Dermis blood vessel endothelial cell (primary cell): Measurements from ENCODE around the gene MLLT1. TPM values are rescaled to one million over a fixed set of nuclear protein-coding genes. Genes with fewer than 3 reads are reported as not detected.

ENCODE experiments used
- DNase-seq: peaks from one replicate; pipeline ENCODE4 v3.0.0; 2010
- total RNA-seq: library from RNA; depleted of rRNA; stranded (reverse); fragments of >200 nt; gene quantifications from 2 replicates; pipeline ENCODE4 v1.2.3, GENCODE V29; 2014

Gene MLLT1
- total RNA-seq, 1 donor from 2014 or later = 5.1 TPM

DNA sequence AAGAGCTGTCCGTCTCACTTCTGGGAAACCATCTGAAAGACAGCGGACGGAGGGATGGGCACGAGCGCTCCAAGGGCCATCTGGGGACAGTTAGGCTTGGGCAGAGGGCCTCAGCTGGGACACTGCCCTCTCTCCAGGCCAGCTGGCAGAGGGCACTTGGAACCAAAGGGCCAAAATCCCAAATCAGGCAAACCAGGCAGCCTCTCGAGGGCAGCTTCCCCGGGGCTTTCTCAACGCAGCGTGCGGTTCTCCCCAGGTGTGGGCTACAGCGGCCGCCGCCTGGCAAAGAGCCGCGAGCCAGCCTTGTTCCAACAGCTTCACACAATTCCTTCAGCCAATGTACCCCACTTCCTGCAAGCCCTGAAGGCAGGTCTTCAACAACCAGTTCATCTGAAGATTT is 5.0 kb downstream of the MLLT1 start:
- no peak for DNase-seq

DNA sequence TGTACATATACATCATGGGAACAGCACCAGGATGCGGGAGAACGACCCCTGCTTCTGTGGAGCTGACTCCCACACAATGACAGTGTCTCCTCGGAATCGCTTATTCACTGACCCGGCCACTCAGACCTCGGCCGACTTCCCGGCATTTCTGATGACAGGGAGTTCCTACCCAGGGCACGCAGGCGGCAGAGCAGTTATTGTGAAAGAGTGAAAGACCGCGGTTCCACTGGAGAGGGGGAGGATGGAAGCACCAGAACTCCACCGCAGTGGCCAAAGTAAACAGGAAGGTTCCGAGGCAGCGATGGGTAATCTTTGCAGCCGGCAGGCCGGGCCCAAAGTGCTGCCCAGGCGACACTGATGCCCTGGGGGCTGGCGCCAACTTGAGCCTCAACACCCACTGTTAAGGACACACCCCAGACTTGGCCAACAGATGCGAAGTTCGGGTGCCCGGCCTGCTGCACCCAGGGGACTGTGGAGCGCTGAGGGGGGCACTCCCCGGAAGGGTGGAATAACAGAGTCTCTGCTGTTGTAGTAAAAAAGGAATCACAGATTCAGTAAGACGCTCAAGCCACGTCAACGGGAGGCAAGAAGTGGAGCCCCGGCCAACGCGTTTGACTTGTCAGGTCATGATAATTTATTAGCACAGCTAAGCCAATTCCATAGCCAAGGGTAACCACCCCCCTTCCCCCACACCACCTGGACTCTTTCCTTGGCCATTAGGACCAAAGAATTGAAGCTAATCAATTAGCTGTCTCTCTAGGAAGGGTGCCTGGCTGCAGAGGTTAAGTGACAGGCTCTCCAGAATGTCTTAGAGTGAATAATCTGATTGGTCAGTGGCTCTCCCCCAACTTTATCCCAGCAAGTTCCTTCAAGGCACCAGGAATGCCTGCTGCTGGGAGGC is 5.8 kb downstream of the MLLT1 start:
- DNase-seq = peak; percentile 67

DNA sequence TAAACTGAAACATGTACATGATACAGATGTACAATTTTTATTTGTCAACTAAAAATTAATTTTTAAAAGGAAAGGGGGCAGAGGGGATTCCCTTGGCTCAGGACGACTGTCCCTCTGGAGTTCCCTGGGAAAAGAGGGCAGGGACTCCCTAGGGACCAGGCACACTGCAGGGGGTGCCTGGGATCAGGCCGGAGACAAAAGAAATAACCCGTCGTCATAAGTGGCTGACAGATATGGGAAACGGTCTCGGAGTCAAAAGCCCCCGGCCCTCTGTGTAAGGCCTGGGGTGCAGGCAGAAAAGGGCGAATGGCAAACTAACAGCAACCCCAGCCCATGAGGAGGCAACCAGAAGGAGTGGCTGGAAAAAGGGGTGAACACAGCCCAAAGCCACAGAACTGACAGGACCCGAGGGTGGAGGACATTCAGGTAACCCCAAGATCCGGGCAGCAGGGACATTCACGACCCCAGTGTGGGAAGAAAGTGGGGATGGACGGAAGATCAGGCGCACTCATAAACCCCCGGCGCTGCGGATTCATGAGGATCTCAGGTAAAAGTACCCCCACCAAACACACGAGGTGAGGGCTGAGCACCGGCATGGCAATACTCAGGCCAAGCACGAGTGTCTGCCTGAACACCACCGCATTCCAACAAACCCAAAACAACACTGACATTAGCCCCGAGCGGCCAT is 6.7 kb downstream of the MLLT1 start:
- no peak for DNase-seq

DNA sequence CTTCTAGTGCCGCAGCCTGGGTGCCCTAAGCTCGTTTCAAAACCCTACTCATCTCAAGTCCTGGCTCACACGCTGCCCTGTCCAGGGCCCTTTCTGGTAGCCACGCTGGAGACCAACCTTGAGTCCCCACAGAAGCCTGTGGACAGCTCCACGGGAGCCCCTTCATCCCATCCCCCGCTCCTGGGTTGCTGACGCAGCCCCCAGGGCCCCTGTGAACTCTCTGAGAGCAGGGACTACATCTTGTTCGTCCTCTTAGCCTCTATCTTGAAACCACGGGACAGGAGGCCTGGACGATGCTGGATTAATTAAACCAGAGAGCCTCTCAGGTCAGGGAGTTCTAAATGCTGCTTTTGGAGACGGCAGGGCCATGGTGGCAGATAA is 7.4 kb downstream of the MLLT1 start:
- no peak for DNase-seq

DNA sequence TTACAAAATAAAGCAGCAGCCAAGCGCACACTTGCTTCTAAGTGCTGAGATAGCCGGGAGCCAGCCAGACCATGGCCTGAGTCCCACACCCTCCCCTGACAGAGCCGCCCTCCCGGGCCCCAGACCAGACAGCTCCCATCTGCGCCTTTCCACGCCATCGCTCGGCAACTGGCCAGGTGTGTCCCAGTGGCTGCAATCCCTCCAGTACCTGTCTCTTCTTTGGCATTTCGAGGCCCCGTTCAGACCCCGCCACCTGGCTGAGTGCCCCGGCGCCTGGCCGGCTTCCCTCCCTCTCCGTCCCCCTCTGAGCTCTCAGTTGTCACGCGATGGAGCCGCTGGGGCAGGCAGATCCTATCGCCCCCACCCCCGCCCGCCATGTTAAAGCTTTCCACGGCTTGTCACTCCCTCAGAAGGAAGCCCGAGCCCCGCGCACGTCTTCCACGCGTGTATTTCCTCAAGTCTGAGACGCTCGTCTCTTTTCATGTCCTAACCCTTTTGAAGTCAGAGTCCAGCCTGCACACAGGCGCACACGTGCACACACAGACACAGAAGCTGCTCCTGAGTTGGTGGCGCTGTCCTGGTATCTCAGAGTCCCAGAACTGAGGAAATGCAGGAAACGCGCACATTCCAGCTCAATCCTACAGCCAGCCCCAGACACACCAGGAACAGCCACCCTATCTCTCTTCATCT is 7.9 kb downstream of the MLLT1 start:
- DNase-seq = peak; percentile 72

DNA sequence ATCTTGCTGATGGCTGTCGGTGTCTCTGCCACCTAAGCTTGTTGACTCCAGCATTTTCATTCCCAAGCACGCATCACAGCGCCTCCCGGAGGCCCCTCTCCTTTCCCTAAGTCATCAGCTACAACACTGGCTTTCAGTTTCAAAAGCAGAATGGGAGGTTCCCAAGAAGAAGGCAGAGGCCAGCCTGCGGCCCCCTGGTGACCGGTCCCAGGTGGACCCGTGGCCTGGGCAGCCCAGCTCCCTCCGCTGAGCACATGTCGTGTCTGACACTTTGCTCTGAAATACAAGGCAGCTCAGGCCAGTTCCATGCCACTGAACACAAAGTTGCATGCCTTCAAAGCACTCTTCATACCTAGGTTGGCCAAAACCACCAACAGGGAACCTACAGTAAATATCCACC is 8.5 kb downstream of the MLLT1 start:
- DNase-seq = peak; percentile 49

DNA sequence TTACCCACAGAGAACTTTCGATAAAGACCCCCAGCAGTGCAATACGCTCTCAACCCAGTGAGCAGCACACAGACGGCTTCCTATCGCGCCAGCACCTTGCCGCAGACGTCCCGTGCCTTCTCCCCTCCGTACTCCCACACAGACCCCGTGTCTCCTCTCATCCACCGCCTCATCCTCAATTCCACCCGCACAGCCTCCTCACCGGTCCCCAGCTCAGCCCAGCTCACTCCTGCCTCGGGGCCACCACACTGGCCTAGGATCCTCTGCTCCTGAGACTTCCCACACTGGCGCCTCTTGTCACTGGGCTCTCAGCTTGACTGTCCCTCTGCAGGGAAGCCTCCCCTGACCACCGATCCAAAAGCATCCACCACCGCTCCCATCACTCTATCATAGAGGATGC is 9.0 kb downstream of the MLLT1 start:
- DNase-seq = no peak

DNA sequence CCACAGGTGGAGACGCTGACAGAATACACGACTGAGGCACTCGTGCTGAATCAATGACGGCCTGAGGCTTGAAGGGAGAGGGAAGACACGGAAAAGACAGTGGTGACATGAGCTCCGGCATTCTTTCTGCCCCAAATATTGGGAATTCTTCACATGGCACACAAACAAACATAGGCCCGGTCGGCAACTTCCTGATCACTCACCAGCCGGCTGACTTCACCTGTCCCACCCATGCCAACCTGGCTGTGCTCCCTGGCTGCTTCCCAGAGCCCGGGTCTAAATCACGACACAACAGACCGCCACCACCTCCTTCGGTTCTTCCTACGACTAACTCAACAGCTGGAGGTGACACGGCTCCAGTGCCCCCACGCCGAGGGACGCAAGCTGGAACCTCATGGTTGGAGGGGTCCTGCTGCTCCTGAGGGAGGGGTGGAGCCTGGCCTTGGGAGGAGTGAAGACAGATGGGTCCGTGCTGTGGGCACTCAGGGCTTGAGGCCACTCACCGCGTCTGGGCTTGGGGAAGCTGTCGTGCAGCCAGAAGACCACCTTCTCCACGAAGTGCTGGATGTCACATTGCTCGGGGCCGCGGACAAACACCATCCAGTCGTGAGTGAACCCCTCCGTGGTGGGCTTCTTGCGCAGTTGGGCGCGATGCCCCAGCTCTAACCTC is 9.6 kb downstream of the MLLT1 start:
- DNase-seq = no peak

DNA sequence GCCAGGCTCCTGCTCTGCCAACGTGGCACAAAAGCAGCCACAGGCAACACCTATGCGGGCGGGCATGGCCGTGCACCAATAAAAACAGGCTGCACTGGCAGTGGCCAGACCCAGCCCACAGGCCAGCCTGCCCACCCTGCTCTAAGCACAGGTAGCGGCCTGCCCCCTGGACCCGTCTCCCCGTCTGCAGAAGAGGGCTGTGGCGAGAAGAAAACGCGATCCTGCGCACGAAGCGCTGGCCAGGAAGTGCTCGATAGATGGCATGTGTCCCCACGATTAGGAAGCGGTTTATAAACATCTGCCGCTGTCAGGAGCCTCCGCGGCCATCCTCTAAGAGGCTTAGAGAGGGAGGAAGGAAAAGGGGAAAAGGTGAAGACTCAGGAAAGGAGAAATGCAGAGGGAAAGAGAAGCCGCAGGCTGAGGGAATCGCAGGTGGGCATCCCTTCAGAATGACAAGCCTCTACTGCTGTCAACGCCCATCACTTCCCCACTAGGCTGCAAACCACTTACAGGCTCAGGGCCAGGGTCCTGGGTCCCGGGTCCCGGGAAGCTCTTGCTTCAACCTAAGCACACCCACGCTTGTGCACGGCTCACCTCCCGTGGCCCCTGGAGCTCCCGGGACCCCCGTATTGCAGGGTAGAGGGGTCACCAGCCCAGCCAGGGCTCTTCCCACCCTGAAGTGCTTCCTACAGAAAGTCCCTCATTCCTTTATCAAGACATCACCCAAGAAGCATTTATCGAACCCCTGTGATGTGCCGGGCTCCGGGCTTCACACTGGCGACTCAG is 10.5 kb downstream of the MLLT1 start:
- DNase-seq = no peak

DNA sequence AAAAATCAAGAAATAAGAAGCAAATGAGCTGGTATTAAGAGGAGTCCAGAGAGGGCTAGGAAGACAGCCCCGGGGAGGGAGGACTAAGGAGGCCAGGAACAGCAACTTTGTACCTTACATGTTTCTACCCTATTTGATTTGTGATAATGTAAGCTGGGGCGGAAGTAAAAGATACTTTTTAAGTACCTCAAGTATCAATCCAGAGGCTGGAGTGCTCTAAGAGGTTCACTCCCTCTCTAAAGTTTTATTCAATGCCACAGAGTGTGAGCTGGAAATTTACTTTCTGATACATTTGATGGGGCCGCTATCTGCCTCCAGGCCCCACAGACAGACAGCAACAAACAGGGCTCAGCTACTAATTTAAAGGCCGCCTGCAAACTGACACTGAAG is 11.4 kb downstream of the MLLT1 start:
- DNase-seq = no peak

DNA sequence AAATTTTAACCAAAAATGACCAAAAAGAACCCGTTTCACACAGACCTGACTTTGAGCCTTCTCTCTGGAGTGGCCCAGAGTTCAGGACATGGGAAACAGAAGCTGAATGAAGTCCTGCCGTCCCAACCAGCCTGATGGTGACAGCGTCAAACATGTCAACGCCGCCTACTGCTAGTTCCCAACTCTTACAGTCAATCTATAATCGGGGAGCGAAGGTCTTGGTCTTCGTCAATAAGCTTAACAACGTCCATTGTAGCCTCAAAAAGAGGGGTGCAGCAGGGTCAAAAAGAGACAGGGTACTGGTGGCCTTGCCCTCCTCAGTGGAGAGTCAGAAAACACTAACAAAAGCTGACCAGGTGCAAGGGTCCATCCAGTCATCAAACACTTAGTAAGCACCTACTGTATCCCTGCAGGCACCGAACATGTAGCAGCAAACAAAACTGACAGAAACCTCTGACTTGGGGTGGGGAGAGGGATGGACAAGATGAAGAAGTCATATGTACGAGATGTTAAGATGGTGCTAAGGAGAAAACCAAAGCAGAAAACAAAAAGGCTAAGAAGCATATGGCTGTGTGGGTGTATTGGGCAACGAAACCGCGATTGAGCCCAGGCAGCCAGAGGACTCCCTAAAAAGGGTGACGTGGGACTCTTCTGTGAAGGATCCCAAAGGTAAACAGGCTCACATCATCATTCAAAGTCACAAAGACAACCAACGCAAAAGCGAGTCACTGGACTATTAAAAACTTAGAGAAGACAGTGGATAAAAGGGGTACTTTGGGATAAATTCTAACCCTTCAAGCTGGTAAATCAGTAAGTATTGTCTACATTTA is 12.0 kb downstream of the MLLT1 start:
- DNase-seq = no peak

DNA sequence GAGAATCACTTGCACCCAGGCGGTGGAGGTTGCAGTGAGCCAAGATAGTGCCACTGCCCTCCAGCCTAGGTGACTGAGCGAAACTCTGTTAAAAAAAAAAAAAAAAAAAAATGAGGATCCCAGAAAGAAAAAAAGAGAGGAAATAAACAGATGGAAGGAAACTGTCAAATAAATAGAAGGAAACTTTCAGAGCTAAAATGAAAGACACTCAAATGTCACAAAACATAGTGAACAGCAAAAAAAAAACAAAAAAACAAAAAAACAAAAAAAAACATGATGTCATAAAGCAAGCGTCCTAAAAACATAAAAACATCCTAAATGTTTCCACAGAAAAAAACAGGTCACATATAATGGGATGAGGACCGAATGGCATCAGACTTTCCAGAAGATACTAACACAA is 15.0 kb downstream of the MLLT1 start:
- no peak for DNase-seq

DNA sequence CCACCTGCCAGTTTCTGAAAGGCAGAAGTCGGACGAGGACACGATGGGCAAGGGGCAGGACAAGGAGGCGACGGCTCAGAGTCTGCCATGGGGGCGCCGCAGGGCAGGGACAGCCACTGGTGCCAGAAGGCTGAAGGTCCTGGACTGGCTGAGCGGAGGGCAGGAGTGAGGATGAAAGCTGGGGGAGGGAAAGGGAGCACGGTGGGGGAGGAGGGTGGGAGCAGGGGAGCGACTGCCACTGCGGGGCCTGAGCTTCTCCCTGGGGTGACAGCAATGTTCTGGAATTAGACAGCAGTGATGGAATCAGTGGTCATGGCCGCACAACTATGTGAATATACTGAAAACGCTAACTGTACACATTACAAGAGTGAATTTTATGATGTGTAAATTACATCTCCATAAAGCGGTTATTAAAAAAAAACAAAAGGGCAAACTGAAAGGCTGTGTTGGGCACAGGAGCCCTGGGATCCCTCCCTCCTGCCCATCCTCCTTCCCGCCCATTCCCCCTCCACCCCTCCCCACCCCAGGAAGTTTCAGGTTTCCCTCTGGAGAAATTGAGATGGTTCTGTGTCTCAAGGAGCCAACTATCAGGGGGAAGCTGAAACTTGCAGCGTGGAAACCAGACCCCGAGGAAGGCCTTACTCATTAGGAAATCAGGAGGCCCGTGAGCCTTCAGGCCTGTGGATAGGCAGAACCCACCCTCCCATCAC is 15.9 kb downstream of the MLLT1 start:
- DNase-seq = no peak

DNA sequence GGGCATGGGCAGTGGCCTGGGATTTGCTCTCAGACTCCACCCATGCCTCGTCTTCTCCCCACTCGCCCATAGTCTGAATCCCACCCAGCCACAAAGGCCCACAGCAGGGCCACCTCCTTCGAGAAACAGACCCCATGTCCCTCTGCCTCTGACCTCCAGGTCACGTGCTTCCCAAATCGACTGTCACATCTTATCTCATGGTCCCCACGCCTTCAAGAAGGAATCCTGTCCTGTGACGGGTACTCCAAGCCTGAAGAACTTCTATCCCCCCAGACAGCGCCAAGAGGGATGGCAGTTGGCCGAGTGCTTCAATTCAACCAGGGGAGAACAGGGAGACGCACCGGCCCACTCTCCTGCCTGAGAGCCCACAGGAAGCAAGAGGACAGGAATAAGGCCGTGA is 16.5 kb downstream of the MLLT1 start:
- DNase-seq = no peak

DNA sequence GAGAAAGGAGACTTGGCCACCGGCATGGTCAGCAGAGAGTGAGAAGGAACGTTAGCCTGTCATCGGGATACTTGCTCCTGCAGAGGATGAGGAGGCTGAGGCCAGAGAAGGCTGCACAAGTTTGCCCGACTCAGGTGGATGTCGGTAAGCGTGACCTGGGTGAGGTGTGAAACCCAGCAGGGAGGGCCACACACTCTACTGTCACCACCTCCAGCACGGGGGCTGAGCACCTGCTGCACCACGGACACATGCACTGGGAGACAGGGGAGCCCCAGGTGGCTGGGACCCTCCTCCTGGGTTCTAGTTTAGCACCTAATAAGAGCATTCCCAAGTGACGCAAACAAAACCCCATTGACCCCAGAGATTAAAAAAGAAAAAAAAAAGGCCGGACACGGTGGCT is 17.3 kb downstream of the MLLT1 start:
- no peak for DNase-seq

DNA sequence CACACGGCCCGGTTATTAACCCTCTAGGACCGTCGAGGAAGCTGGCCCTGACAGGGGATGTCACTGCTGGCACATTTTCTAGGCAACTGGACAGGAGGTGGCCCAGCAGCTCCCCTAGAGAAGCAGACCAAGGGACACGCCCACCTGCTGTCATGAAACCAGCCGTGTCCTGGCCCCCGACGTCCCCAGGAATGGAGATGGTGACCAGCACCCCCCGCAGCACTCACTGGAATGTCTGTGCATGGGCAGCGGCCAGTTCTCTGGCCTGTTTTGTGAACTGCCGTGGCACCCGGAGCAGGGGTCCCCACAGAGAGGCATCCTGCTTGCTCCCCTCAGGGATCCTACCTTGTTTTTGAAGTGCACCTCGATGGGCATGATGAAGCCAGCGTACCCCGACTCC is 17.9 kb downstream of the MLLT1 start:
- no peak for DNase-seq

DNA sequence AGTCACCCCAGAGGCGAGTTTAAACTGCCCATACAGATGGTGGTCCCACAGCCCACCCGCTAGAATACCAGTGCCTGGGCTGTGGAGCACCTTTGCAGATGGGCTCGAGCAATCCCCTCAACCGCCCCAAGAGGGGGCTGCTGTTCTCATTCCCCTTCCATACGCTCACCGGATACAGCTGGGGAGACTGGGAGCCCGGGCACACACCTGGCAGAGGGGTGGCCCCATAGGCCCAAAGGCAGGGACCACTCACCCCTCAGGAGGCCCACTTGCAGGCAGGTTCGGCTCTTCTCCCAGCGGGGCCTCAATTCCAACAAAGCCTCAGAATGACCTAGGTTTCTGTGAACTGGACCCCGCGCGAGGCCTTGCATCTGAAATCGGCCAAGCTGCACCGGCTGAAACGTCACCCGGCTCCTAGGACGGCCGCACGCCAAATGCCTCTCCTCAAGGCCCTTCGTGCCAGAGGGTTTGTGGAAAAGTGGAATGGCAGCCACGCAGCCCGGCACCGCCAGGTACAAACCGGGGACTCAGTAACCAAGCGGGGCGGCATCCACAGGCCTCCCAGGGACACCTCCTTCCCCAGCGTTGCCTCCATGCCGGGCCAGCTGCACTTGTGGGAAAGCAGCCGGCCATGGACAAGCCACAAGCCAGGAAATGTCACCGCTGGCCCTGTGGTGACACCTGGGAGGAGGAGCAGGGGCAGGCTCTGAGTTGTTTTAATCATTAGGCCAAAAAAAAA is 18.7 kb downstream of the MLLT1 start:
- DNase-seq = peak; percentile 71

DNA sequence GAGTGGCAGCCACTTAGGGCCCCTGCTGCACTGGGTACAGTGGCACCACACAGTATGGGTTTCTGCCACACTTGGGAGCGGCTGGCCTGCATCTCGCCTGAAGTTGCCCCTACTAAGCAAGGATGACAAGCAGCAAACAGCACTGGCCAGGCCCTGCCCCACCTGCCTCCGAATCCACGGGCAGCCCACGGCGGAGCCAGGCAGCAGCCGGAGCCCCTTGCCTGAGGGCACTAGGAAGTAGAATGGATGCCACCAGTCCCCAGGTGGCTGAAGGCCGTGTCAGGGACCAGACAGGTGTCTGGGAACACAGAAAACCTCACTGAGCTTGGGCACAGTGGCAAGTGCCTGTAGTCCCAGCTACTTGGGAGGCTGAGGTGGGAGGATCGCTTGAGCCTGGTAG is 19.4 kb downstream of the MLLT1 start:
- no peak for DNase-seq

DNA sequence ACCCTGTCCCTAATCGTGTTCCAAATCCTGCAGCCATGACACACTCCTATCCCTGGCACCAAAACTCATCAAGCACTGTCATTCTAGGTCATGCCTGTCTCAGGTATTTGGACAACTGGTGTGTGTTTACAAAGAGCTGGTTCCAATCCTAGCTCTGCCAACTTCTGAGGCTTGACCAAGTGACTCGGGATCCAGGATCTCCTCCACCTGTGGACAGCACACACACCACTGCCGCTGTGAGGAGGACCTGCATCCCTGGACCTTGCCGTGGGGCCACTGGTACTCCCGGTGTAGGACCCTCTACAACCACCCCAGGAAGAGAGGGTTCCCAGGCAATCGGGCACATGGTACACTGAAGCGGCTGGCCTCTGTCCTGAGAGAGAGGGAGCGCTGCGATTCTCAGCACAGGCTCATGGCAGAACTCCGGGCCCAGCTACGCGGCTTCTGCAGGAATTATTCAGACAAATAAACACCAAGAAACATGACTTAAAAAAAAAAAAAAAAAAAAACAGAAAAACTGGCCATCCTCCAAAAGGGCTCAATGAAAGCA is 20.4 kb downstream of the MLLT1 start:
- DNase-seq = no peak
